ENCODE measurements around the gene PML. TPM values are rescaled to one million over a fixed set of nuclear protein-coding genes. Genes with fewer than 3 reads are reported as not detected.

The PML gene
- polyA plus RNA-seq, 1 of the 3 experiments (the other 2 are of a cell fraction), result 18.4 TPM

DNA sequence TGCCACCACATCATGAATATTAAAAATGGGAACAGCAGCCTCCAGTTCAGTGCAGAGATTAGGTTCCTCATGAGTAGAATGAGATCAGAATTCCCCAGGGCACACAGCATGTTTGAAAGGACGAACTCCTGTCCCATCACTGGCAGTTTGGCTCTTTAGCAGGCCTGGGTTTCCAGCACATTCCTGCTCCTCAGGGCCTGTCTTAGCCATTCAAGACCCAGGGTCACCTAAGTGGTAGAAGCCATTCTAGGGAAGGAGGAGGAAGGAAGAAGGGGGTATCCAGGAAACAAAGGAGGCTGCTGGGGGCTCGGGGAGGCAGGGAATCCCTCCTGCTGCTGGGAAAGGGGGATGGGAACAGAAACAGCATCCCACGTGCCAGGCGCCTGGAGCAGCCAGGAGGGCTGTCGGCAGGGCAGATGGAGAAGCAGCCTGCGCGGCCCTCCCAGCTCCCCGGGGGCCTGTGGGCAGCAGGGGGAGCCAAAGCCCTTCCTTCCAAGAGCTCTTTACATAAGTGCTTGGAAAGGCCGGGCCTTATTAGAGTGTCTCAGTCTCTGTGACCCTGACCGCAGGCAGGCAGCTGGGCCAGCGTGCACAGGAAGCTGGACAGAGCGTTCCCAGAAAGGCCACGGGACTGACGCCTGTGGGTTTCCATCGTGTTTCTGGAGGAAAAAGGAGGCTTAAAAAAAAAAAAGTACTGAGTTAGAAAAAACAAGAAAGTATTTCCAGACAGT lies 43.5 kb upstream of the PML start:
- no peaks in the 10 kb centered on the region for H4K20me1 ChIP-seq (ENCODE audit: insufficient read depth)
- H3K4me2 ChIP-seq, result peak overlapping the region; percentile 39; the same call in 1 of the 2 replicates
- peak; percentile 96 for DNase-seq
- WGBS (ENCODE audit: low lambda C conversion rate), result 10% methylated on average over 14 of the region's 15 CpGs
- H2AFZ ChIP-seq (ENCODE audit: low read depth), result peak overlapping the region; percentile 75; the same call in 1 of the 2 replicates
- no peaks in the 10 kb centered on the region for H3K79me2 ChIP-seq (ENCODE audit: insufficient read depth)
- H3K27me3 ChIP-seq (ENCODE audit: insufficient read depth), result no peaks in the 10 kb centered on the region
- POLR2A ChIA-PET, result interaction anchor here (0.6 to 1.1 kb wide), 5 partner anchors 15 to 340 kb away, joined by 3 to 6 read pairs (median 4); no protein-coding TSS in a partner anchor
- H3K4me3 ChIP-seq (ENCODE audit: low read depth in 2 of 2, low read length in 1 of 2), result no peak overlapping the region
- H3K27ac ChIP-seq (ENCODE audit: low read depth in 2 of 2, low read length in 1 of 2), result peak overlapping the region; percentile 75 to 92
- H3K9ac ChIP-seq, result peak overlapping the region; percentile 61
- peaks cover 0 to 12% of the 10 kb centered on the region in 2 experiments for H3K36me3 ChIP-seq (replicated peaks in 1 of 2; ENCODE audit: control insufficient read depth in 1 of 2, insufficient read depth in 2 of 2, low read length in 1 of 2)
- CTCF ChIA-PET, result interaction anchor here (0.6 to 2.4 kb wide), 40 partner anchors 10 to 372 kb away, joined by 3 to 54 read pairs (median 4); partner anchors contain the start of genes LOXL1, PML and STOML1
- peaks cover 20 to 38% of the 10 kb centered on the region in 2 experiments for H3K4me1 ChIP-seq (ENCODE audit: control insufficient read depth in 1 of 2, insufficient read depth in 2 of 2, low read depth in 1 of 2, low read length in 1 of 2)
- no peaks in the 10 kb centered on the region for H3K9me2 ChIP-seq
- no peaks in the 10 kb centered on the region for H3K9me3 ChIP-seq
- peaks cover 12% of the 10 kb centered on the region for H3F3A ChIP-seq (replicated peaks; ENCODE audit: insufficient read depth)
- TF ChIP-seq, protein P1, sequence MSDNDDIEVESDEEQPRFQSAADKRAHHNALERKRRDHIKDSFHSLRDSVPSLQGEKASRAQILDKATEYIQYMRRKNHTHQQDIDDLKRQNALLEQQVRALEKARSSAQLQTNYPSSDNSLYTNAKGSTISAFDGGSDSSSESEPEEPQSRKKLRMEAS (IDR thresholded peaks at IDR 0.05; ENCODE audit: low read depth), result peak; percentile 92
- 0 out of 2 replicates have a peak, but pooled peaks have one; percentile 16 for TF ChIP-seq NRF1 (IDR thresholded peaks at IDR 0.05; ENCODE audit: low read depth, low read length)
- peak; percentile 78 for TF ChIP-seq SMC3 (IDR thresholded peaks at IDR 0.05; ENCODE audit: low read depth, low read length)
- no peak for TF ChIP-seq FOXM1 (IDR thresholded peaks at IDR 0.05; ENCODE audit: low read depth)
- TF ChIP-seq TEAD4 (IDR thresholded peaks at IDR 0.05; ENCODE audit: borderline replicate concordance, insufficient read depth), result no peak
- TF ChIP-seq RXRA (IDR thresholded peaks at IDR 0.05; ENCODE audit: borderline replicate concordance, low read depth), result peak; percentile 37; the same call in 1 of the 2 replicates
- peak; percentile 75; the same call in 1 of the 2 replicates for TF ChIP-seq SIN3A (IDR thresholded peaks at IDR 0.05; ENCODE audit: borderline replicate concordance, low read depth, low read length)
- peak; percentile 47 for TF ChIP-seq TCF12 (IDR thresholded peaks at IDR 0.05)
- TF ChIP-seq RFX5 (IDR thresholded peaks at IDR 0.05; ENCODE audit: low read length), result no peak
- peak; percentile 31; the same call in 1 of the 2 replicates for TF ChIP-seq TAF1 (IDR thresholded peaks at IDR 0.05; ENCODE audit: borderline replicate concordance, low read depth, low read length)
- TF ChIP-seq, protein P2, sequence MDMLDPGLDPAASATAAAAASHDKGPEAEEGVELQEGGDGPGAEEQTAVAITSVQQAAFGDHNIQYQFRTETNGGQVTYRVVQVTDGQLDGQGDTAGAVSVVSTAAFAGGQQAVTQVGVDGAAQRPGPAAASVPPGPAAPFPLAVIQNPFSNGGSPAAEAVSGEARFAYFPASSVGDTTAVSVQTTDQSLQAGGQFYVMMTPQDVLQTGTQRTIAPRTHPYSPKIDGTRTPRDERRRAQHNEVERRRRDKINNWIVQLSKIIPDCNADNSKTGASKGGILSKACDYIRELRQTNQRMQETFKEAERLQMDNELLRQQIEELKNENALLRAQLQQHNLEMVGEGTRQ (IDR thresholded peaks at IDR 0.05; ENCODE audit: borderline replicate concordance, low read depth, low read length), result peak; percentile 18; the same call in 1 of the 2 replicates
- no peak for TF ChIP-seq FOXJ3 (CRISPR knock-in tag; IDR thresholded peaks at IDR 0.05)
- TF ChIP-seq MXI1 (IDR thresholded peaks at IDR 0.05; ENCODE audit: low read depth, low read length), result peak; percentile 93
- TF ChIP-seq, protein P3, sequence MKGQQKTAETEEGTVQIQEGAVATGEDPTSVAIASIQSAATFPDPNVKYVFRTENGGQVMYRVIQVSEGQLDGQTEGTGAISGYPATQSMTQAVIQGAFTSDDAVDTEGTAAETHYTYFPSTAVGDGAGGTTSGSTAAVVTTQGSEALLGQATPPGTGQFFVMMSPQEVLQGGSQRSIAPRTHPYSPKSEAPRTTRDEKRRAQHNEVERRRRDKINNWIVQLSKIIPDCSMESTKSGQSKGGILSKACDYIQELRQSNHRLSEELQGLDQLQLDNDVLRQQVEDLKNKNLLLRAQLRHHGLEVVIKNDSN (IDR thresholded peaks at IDR 0.05; ENCODE audit: borderline replicate concordance, low read depth), result peak; percentile 47; the same call in 1 of the 2 replicates
- TF ChIP-seq, protein P4, sequence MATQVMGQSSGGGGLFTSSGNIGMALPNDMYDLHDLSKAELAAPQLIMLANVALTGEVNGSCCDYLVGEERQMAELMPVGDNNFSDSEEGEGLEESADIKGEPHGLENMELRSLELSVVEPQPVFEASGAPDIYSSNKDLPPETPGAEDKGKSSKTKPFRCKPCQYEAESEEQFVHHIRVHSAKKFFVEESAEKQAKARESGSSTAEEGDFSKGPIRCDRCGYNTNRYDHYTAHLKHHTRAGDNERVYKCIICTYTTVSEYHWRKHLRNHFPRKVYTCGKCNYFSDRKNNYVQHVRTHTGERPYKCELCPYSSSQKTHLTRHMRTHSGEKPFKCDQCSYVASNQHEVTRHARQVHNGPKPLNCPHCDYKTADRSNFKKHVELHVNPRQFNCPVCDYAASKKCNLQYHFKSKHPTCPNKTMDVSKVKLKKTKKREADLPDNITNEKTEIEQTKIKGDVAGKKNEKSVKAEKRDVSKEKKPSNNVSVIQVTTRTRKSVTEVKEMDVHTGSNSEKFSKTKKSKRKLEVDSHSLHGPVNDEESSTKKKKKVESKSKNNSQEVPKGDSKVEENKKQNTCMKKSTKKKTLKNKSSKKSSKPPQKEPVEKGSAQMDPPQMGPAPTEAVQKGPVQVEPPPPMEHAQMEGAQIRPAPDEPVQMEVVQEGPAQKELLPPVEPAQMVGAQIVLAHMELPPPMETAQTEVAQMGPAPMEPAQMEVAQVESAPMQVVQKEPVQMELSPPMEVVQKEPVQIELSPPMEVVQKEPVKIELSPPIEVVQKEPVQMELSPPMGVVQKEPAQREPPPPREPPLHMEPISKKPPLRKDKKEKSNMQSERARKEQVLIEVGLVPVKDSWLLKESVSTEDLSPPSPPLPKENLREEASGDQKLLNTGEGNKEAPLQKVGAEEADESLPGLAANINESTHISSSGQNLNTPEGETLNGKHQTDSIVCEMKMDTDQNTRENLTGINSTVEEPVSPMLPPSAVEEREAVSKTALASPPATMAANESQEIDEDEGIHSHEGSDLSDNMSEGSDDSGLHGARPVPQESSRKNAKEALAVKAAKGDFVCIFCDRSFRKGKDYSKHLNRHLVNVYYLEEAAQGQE (IDR thresholded peaks at IDR 0.05; ENCODE audit: low read depth, low read length), result peak; percentile 74
- TF ChIP-seq CHD2 (IDR thresholded peaks at IDR 0.05; ENCODE audit: low read length, partially characterized antibody), result peak; percentile 84
- TF ChIP-seq, protein P5, sequence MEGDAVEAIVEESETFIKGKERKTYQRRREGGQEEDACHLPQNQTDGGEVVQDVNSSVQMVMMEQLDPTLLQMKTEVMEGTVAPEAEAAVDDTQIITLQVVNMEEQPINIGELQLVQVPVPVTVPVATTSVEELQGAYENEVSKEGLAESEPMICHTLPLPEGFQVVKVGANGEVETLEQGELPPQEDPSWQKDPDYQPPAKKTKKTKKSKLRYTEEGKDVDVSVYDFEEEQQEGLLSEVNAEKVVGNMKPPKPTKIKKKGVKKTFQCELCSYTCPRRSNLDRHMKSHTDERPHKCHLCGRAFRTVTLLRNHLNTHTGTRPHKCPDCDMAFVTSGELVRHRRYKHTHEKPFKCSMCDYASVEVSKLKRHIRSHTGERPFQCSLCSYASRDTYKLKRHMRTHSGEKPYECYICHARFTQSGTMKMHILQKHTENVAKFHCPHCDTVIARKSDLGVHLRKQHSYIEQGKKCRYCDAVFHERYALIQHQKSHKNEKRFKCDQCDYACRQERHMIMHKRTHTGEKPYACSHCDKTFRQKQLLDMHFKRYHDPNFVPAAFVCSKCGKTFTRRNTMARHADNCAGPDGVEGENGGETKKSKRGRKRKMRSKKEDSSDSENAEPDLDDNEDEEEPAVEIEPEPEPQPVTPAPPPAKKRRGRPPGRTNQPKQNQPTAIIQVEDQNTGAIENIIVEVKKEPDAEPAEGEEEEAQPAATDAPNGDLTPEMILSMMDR (IDR thresholded peaks at IDR 0.05), result peak; percentile 87
- TF ChIP-seq RAD21 (IDR thresholded peaks at IDR 0.05; ENCODE audit: low read length), result peak; percentile 93
- no peak for TF ChIP-seq EZH2phosphoT487 (IDR thresholded peaks at IDR 0.05; ENCODE audit: borderline replicate concordance, low read depth)
- TF ChIP-seq JUND (IDR thresholded peaks at IDR 0.05), result no peak
- TF ChIP-seq, protein P6, sequence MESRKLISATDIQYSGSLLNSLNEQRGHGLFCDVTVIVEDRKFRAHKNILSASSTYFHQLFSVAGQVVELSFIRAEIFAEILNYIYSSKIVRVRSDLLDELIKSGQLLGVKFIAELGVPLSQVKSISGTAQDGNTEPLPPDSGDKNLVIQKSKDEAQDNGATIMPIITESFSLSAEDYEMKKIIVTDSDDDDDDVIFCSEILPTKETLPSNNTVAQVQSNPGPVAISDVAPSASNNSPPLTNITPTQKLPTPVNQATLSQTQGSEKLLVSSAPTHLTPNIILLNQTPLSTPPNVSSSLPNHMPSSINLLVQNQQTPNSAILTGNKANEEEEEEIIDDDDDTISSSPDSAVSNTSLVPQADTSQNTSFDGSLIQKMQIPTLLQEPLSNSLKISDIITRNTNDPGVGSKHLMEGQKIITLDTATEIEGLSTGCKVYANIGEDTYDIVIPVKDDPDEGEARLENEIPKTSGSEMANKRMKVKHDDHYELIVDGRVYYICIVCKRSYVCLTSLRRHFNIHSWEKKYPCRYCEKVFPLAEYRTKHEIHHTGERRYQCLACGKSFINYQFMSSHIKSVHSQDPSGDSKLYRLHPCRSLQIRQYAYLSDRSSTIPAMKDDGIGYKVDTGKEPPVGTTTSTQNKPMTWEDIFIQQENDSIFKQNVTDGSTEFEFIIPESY (IDR thresholded peaks at IDR 0.05; ENCODE audit: borderline replicate concordance, low read depth), result no peak
- peak; percentile 23; the same call in 1 of the 2 replicates for TF ChIP-seq POLR2AphosphoS5 (IDR thresholded peaks at IDR 0.05; ENCODE audit: low read depth, low read length)
